Measurements from ENCODE around the gene OR6K2. TPM values are rescaled to one million over a fixed set of nuclear protein-coding genes. Genes with fewer than 3 reads are reported as not detected.
"Not testable (repeated sequence)": the region's sequence is repeated elsewhere in the genome, so short reads cannot be mapped to it uniquely, and the experiment has no call there.

Gene OR6K2
- total RNA-seq, 5 donors from 2014 or later (not counting 1 experiment from before 2014, with no cell fraction given) = not detected

DNA sequence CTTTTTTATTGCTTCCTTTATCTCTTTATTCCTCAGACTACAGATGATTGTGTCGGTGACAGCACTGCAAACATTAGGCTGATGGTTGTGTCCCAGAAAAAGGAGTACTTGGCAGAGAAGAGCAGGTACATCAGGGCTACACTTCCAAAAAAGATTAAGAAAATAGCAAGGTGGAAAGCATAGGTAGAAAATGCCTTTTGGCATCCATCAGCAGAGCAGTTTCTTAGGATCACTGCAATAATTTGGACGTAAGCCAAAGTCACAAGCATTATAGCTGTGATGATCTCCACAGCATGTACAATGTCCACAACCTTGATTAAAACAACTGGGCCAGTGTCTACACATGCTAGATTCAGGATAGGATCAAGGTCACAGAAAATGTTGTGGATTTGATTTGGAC, 5.9 kb downstream of the OR6K2 start:
- H3K9me3 Mint-ChIP-seq = no peaks in the 10 kb centered on the region
- Histone ChIP-seq H3K36me3 (ENCODE audit: control insufficient read depth in 2 of 2, extremely low read depth in 1 of 2, insufficient read depth in 1 of 2, low read length in 1 of 2) (no peaks in the 10 kb centered on the region), H3K4me1 (ENCODE audit: control insufficient read depth in 1 of 2, extremely low read depth in 1 of 2, insufficient read depth in 2 of 2, low read length in 2 of 2) (no peaks in the 10 kb centered on the region), H3K9me3 (no peaks in the 10 kb centered on the region), H3K27me3 (replicated peaks in 1 of 2; ENCODE audit: control insufficient read depth in 2 of 2, extremely low read depth in 1 of 2, insufficient read depth in 2 of 2, low read length in 1 of 2) (peaks cover 0 to 2% of the 10 kb centered on the region in 2 experiments), H3K4me3 (ENCODE audit: control insufficient read depth in 1 of 2, extremely low read depth in 1 of 2, low read length in 1 of 2) (no peak overlapping the region), H3K27ac (ENCODE audit: low read length) (no peak overlapping the region)
- no peak for ATAC-seq (replicated peaks in 1 of 4)
- no peak for DNase-seq
- ChIA-PET POLR2A (no interaction called here), CTCF (no interaction called here)
- H3K4me3 Mint-ChIP-seq = no peak overlapping the region
- H3K4me1 Mint-ChIP-seq = no peaks in the 10 kb centered on the region
- peaks cover 4 to 10% of the 10 kb centered on the region in 2 donors for H3K27me3 Mint-ChIP-seq
- WGBS (ENCODE audit: insufficient coverage) = no CpG with 5 or more reads among the region's 2 CpGs
- no peaks in the 10 kb centered on the region for H3K36me3 Mint-ChIP-seq
- H3K27ac Mint-ChIP-seq = no peak overlapping the region

DNA sequence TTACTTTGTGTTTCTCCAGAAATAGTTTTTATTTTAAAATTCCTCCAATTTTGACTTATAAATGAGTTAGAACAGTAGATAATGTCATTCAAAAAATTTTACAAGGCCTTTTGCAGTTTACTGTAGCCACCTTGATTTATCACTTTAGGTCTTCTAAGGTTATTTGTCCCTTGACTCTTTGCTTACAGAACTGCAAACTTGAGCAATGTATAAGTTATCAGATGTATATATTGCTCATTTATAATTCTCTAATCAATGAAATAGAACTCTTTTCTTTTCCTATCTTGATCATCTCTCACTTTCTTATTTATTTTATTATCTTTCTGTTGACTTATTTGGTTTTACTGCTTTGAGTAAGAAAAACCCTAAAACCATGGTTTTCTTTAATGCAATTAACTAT, 8.1 kb downstream of the OR6K2 start:
- no peaks in the 10 kb centered on the region for H3K36me3 ChIP-seq (ENCODE audit: control insufficient read depth in 2 of 2, extremely low read depth in 1 of 2, insufficient read depth in 1 of 2, low read length in 1 of 2)
- DNase-seq (no peak), ATAC-seq (replicated peaks in 1 of 4) (no peak)
- H3K4me1 Mint-ChIP-seq = no peaks in the 10 kb centered on the region
- POLR2A ChIA-PET = no interaction called here
- peaks cover 0 to 2% of the 10 kb centered on the region in 2 experiments for H3K27me3 ChIP-seq (replicated peaks in 1 of 2; ENCODE audit: control insufficient read depth in 2 of 2, extremely low read depth in 1 of 2, insufficient read depth in 2 of 2, low read length in 1 of 2)
- peaks cover 12 to 16% of the 10 kb centered on the region in 2 donors for H3K27me3 Mint-ChIP-seq
- H3K9me3 ChIP-seq = no peaks in the 10 kb centered on the region
- H3K27ac ChIP-seq (ENCODE audit: low read length) = no peak overlapping the region
- H3K4me1 ChIP-seq (ENCODE audit: control insufficient read depth in 1 of 2, extremely low read depth in 1 of 2, insufficient read depth in 2 of 2, low read length in 2 of 2) = no peaks in the 10 kb centered on the region
- no peak overlapping the region for H3K27ac Mint-ChIP-seq
- no peak overlapping the region for H3K4me3 ChIP-seq (ENCODE audit: control insufficient read depth in 1 of 2, extremely low read depth in 1 of 2, low read length in 1 of 2)
- H3K4me3 Mint-ChIP-seq = no peak overlapping the region
- no peaks in the 10 kb centered on the region for H3K36me3 Mint-ChIP-seq
- H3K9me3 Mint-ChIP-seq = no peaks in the 10 kb centered on the region
- CTCF ChIA-PET = no interaction called here

DNA sequence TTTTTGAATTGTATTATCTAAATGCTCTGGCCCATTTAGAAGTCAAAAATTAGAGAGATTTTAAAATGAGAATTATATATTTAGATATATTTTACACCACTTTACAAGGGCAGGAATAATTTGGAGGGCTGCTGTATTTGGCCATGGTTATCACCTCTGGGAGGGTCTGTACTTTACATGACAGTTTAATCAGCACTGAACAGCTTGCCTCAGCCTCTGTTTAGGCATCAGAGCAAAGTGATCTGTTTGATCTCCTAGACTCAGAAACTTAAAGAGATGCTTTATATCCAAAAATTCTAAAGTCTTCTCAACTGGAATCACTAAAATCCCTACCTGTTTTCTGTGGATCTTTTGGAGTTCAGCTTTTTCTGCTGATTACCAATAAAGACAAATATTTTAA, 8.5 kb downstream of the OR6K2 start:
- CTCF ChIA-PET = no interaction called here
- Histone ChIP-seq H3K4me1 (ENCODE audit: control insufficient read depth in 1 of 2, extremely low read depth in 1 of 2, insufficient read depth in 2 of 2, low read length in 2 of 2) (no peaks in the 10 kb centered on the region), H3K9me3 (no peaks in the 10 kb centered on the region), H3K4me3 (ENCODE audit: control insufficient read depth in 1 of 2, extremely low read depth in 1 of 2, low read length in 1 of 2) (no peak overlapping the region), H3K27me3 (replicated peaks in 1 of 2; ENCODE audit: control insufficient read depth in 2 of 2, extremely low read depth in 1 of 2, insufficient read depth in 2 of 2, low read length in 1 of 2) (peaks cover 0 to 2% of the 10 kb centered on the region in 2 experiments), H3K36me3 (ENCODE audit: control insufficient read depth in 2 of 2, extremely low read depth in 1 of 2, insufficient read depth in 1 of 2, low read length in 1 of 2) (no peaks in the 10 kb centered on the region), H3K27ac (ENCODE audit: low read length) (no peak overlapping the region)
- H3K27me3 Mint-ChIP-seq = peaks cover 14 to 20% of the 10 kb centered on the region in 2 donors
- H3K4me1 Mint-ChIP-seq = no peaks in the 10 kb centered on the region
- POLR2A ChIA-PET = no interaction called here
- H3K36me3 Mint-ChIP-seq = no peaks in the 10 kb centered on the region
- ATAC-seq (replicated peaks in 1 of 4) (no peak), DNase-seq (no peak)
- H3K4me3 Mint-ChIP-seq = no peak overlapping the region
- H3K9me3 Mint-ChIP-seq = no peaks in the 10 kb centered on the region
- no peak overlapping the region for H3K27ac Mint-ChIP-seq

DNA sequence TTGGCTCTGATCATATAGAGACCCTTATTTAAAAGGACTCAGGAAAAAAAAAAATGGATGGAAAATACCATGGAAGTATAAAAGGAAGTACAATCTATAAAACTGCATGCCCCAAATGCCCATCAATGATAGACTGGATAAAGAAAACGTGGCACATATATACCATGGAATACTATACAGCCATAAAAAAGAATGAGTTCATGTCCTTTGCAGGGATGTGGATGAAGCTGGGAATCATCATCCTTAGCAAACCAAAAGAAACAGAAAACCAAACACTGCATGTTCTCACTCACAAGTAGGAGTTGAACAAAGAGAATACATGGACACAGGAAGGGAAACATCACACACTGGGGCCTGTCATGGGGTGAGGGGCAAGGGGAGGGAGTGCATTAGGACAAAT, 9.3 kb downstream of the OR6K2 start:
- H3K9me3 Mint-ChIP-seq; H3K4me1 Mint-ChIP-seq; H3K27me3 ChIP-seq (replicated peaks in 1 of 2; ENCODE audit: control insufficient read depth in 2 of 2, extremely low read depth in 1 of 2, insufficient read depth in 2 of 2, low read length in 1 of 2); ATAC-seq (replicated peaks in 1 of 4); H3K4me3 ChIP-seq (ENCODE audit: control insufficient read depth in 1 of 2, extremely low read depth in 1 of 2, low read length in 1 of 2); H3K27ac Mint-ChIP-seq; H3K27ac ChIP-seq (ENCODE audit: low read length); H3K4me1 ChIP-seq (ENCODE audit: control insufficient read depth in 1 of 2, extremely low read depth in 1 of 2, insufficient read depth in 2 of 2, low read length in 2 of 2); H3K36me3 Mint-ChIP-seq; H3K36me3 ChIP-seq (ENCODE audit: control insufficient read depth in 2 of 2, extremely low read depth in 1 of 2, insufficient read depth in 1 of 2, low read length in 1 of 2); H3K9me3 ChIP-seq; CTCF ChIA-PET; DNase-seq; H3K4me3 Mint-ChIP-seq; POLR2A ChIA-PET: not testable (repeated sequence)
- peaks cover 14 to 22% of the 10 kb centered on the region in 2 donors for H3K27me3 Mint-ChIP-seq
- WGBS (ENCODE audit: insufficient coverage) = no CpG with 5 or more reads among the region's 1 CpG

DNA sequence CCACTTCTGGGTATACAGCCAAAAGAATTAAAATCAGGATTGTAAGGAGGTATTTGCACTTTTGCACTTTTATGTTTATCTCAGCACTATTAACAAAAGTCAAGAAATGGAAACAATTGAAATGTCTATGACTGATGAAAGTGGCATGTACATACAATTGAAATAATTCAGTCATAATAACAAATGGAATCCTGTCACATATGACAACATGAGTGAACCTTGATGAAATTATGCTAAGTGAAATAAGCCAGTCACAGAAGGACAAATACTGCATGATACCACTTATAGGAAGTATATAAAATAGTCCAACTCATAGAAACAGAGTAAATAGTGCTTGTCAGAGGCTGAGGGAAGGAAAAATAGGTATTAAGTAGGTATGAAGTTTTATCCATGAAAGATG, 10.6 kb downstream of the OR6K2 start:
- no peak for ATAC-seq (replicated peaks in 1 of 4)
- Histone ChIP-seq H3K27ac (ENCODE audit: low read length) (no peak overlapping the region), H3K4me3 (ENCODE audit: control insufficient read depth in 1 of 2, extremely low read depth in 1 of 2, low read length in 1 of 2) (no peak overlapping the region), H3K9me3 (no peaks in the 10 kb centered on the region), H3K27me3 (replicated peaks in 1 of 2; ENCODE audit: control insufficient read depth in 2 of 2, extremely low read depth in 1 of 2, insufficient read depth in 2 of 2, low read length in 1 of 2) (no peaks in the 10 kb centered on the region), H3K36me3 (ENCODE audit: control insufficient read depth in 2 of 2, extremely low read depth in 1 of 2, insufficient read depth in 1 of 2, low read length in 1 of 2) (no peaks in the 10 kb centered on the region), H3K4me1 (ENCODE audit: control insufficient read depth in 1 of 2, extremely low read depth in 1 of 2, insufficient read depth in 2 of 2, low read length in 2 of 2) (no peaks in the 10 kb centered on the region)
- ChIA-PET CTCF (no interaction called here), POLR2A (no interaction called here)
- Mint-ChIP-seq H3K4me1 (no peaks in the 10 kb centered on the region), H3K36me3 (no peaks in the 10 kb centered on the region), H3K27me3 (peaks cover 19% of the 10 kb centered on the region in 2 donors), H3K9me3 (no peaks in the 10 kb centered on the region), H3K27ac (no peak overlapping the region), H3K4me3 (no peak overlapping the region)
- no peak for DNase-seq

DNA sequence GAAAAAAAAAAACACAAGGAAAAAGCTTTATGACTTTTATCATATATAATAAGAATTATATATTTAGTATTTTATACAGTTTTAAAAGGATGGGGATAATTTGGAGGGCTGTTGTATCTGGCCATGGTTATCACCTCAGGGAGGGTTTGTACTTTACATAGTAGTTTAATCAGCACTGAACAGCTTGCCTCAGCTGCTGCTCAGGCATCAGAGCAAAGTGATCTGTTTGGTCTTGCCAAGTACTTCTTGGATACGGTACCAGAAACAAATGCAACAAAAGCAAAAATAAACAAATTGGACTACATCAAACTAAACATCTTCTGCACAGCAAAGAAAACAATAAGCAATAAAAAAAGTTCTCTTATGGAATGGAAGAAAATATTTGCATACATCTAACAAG, 11.3 kb downstream of the OR6K2 start:
- DNase-seq = no peak
- no peak overlapping the region for H3K27ac ChIP-seq (ENCODE audit: low read length)
- no peak overlapping the region for H3K27ac Mint-ChIP-seq
- H3K9me3 ChIP-seq = no peaks in the 10 kb centered on the region
- no peak overlapping the region for H3K4me3 ChIP-seq (ENCODE audit: control insufficient read depth in 1 of 2, extremely low read depth in 1 of 2, low read length in 1 of 2)
- H3K4me1 Mint-ChIP-seq = no peaks in the 10 kb centered on the region
- ATAC-seq (replicated peaks in 1 of 4) = no peak
- no peaks in the 10 kb centered on the region for H3K27me3 ChIP-seq (replicated peaks in 1 of 2; ENCODE audit: control insufficient read depth in 2 of 2, extremely low read depth in 1 of 2, insufficient read depth in 2 of 2, low read length in 1 of 2)
- H3K4me1 ChIP-seq (ENCODE audit: control insufficient read depth in 1 of 2, extremely low read depth in 1 of 2, insufficient read depth in 2 of 2, low read length in 2 of 2) = no peaks in the 10 kb centered on the region
- H3K36me3 ChIP-seq (ENCODE audit: control insufficient read depth in 2 of 2, extremely low read depth in 1 of 2, insufficient read depth in 1 of 2, low read length in 1 of 2) = no peaks in the 10 kb centered on the region
- H3K27me3 Mint-ChIP-seq = peaks cover 19 to 20% of the 10 kb centered on the region in 2 donors
- WGBS (ENCODE audit: insufficient coverage) = no CpG with 5 or more reads among the region's 1 CpG
- ChIA-PET CTCF (no interaction called here), POLR2A (no interaction called here)
- H3K4me3 Mint-ChIP-seq = no peak overlapping the region
- H3K9me3 Mint-ChIP-seq = no peaks in the 10 kb centered on the region
- H3K36me3 Mint-ChIP-seq = no peaks in the 10 kb centered on the region

DNA sequence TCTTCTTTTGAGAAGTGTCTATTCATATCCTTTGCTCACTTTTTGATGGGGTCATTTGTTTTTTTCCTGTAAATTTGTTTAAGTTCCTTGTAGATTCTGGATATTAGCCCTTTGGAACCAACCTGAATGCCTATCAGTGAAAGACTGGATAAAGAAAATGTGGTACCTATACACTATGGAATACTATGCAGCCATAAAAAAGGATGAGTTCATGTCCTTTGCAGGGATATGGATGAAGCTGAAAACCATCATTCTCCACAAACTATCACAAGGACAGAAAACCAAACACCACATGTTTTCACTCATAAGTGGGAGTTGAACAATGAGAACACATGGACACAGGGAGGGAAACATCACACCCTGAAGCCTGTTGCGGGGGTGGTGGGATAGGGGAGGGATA, 12.1 kb downstream of the OR6K2 start:
- H3K4me1 Mint-ChIP-seq; H3K36me3 Mint-ChIP-seq; H3K27ac Mint-ChIP-seq; H3K9me3 Mint-ChIP-seq; H3K9me3 ChIP-seq; H3K27me3 ChIP-seq (replicated peaks in 1 of 2; ENCODE audit: control insufficient read depth in 2 of 2, extremely low read depth in 1 of 2, insufficient read depth in 2 of 2, low read length in 1 of 2); ATAC-seq (replicated peaks in 1 of 4); CTCF ChIA-PET; H3K27ac ChIP-seq (ENCODE audit: low read length); H3K4me1 ChIP-seq (ENCODE audit: control insufficient read depth in 1 of 2, extremely low read depth in 1 of 2, insufficient read depth in 2 of 2, low read length in 2 of 2); POLR2A ChIA-PET; H3K36me3 ChIP-seq (ENCODE audit: control insufficient read depth in 2 of 2, extremely low read depth in 1 of 2, insufficient read depth in 1 of 2, low read length in 1 of 2); DNase-seq; H3K4me3 ChIP-seq (ENCODE audit: control insufficient read depth in 1 of 2, extremely low read depth in 1 of 2, low read length in 1 of 2); H3K4me3 Mint-ChIP-seq: not testable (repeated sequence)
- no CpG with 5 or more reads among the region's 1 CpG for WGBS (ENCODE audit: insufficient coverage)
- H3K27me3 Mint-ChIP-seq = peaks cover 20 to 21% of the 10 kb centered on the region in 2 donors

All from T-cell (primary cell).